IPS-18c (cell line): ENCODE data around the gene NFIB.

Experiments
- H3K4me3 ChIP-seq: 2 replicates; pipeline ENCODE4 v1.7.0; 2013; ENCODE audit warnings: low read depth, mild to moderate bottlenecking, low read length, moderate library complexity; ENCODE audit not compliant: insufficient read depth
- H3K9me3 ChIP-seq: one replicate; pipeline ENCODE4 v1.6.1; 2013; ENCODE audit warnings: mild to moderate bottlenecking, low read length, moderate library complexity; ENCODE audit not compliant: control insufficient read depth, insufficient read depth

Gene NFIB

DNA sequence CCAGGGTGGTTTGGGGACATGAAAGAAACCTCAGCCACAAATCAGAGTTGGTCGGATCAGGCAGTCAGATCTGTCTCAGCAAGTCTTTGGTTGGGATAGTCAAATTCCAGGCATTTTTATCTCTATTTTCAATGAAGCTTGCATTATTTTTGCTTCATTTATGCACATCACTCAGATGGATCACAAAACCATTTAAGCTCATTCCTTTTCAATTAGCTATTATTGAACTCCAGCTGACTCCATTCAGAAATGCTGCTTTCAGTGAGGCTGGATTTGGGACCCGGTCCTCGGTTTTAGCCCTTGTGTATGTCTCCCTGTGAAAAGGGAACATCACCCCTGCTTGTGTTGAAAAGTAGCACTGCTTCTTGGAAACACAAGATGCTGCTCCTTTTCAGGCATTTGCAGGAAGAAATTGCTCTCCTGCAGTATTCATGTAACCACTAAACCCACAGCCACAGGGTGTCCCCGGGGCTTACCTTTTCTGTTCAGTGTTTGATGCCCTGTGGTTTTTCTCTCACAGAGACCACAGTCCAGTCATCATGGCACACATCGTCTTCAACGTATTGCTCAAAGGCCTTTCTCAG is 232.9 kb downstream of the NFIB start:
- Histone ChIP-seq H3K9me3 (no peaks in the 10 kb centered on the region), H3K4me3 (no peak overlapping the region)

DNA sequence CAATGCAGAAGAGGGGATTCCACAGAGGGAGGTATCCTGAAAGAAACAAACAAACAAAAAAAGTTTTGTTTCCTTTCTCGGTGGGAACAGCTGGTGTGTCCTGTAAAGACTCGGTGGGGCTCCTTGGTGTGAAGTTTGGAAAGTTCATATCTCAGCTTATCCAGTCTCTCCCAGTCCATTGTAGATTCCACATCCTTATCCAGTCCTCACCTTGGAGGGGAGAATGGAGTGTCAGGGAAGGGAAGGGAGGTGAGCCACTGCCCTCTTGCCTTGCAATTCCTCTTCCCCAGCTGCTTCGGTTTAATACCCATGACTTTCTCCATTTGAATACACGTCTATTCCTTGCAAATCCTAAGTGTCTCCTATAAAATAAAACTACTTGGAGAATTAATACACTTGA is 234.5 kb downstream of the NFIB start:
- Histone ChIP-seq H3K4me3 (no peak overlapping the region), H3K9me3 (no peaks in the 10 kb centered on the region)

DNA sequence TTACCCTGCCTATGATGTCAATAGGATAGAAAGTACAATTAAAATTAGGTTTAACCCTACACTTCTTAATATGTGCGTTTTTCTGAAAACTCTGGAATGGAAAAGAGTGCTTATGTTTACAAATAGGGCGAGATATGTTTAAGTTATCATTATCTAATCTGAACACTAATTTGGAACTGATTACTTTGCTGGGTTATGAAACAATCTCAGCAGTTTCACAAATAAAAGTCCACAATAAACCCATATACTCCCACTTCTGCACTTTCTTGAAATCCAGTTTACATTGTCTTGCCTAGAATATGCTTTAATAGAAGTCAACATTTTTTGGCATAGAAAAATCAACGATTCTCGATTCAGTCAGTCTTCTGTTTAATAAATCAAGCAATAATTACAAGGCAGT is 236.3 kb downstream of the NFIB start:
- no peaks in the 10 kb centered on the region for H3K9me3 ChIP-seq
- no peak overlapping the region for H3K4me3 ChIP-seq

DNA sequence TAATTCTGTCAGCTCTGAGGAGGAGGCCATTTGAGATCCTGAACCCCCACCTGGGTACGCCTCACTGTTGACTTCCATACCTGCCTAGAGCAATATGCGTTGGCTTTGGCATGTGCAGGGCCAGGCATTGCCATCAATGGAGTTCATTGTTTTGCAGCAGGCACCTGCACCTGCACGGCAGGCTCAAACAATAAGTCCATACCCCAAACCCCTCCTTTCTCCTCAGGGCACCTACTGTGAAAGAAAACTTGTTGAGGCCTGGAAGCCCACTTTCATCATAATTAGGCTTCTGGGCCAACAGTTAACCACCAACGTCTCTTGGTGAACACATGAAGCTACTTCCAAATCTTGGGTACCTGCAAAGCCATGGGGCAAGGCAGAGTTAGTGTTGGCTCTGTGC is 238.7 kb downstream of the NFIB start:
- no peaks in the 10 kb centered on the region for H3K9me3 ChIP-seq
- H3K4me3 ChIP-seq = no peak overlapping the region

DNA sequence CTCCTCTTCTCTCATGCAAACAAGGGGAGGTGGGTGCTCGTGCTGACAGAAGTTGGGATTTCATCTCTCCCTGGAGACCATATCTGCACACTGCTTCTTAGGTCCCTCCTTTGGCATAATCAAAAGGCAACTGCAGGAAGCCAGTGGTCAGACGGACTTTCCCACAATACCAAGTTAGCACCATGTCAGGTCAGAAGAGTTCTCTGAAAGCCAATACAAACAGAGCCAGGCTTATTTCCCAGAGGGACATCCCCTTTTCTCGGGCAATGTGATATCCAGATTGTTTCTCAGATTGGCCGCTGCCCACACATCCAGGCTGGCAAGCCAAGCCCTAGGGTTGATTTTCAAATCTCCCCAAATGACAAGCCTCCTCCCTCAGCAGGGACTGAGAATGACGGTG is 241.1 kb downstream of the NFIB start:
- Histone ChIP-seq H3K4me3 (no peak overlapping the region), H3K9me3 (no peaks in the 10 kb centered on the region)

DNA sequence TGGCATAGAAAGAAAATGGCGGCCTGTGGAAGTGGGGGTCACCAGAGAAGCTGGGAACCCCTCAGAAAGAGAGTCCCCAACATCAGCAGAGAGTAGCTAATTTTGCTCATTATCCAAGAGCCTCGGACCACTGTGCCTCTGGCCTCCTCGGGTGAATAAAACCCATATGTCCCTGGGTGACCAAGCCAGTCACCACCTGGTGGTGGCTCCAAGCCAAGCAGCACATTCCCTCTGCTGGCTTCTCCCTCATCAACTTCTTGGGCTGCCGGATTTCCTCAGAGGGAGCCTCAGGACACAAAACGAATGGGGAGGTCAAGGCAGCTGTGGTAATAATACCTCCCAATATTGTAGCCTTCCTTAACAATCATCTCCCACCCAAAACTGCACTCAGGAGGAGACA is 242.5 kb downstream of the NFIB start:
- Histone ChIP-seq H3K4me3 (no peak overlapping the region), H3K9me3 (no peaks in the 10 kb centered on the region)

DNA sequence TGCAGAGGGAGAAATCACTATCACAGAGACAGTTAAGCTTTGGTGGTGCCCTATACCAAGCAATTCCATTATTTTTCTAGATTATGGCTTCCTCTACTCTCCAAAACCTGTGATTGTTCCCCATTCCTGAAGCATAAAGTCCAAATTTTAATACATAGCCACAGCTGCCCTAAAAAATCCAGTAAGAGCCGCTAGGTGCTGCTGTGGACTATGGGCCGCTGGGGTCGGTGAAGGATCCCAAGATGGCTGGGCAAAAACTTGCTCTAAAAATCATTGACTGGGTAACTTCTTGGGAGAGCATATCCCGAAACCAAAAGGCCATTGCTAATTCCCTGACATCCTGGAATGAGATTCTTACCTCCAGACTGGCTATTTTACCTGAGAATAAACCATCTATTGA is 245.3 kb downstream of the NFIB start:
- no peak overlapping the region for H3K4me3 ChIP-seq
- no peaks in the 10 kb centered on the region for H3K9me3 ChIP-seq

DNA sequence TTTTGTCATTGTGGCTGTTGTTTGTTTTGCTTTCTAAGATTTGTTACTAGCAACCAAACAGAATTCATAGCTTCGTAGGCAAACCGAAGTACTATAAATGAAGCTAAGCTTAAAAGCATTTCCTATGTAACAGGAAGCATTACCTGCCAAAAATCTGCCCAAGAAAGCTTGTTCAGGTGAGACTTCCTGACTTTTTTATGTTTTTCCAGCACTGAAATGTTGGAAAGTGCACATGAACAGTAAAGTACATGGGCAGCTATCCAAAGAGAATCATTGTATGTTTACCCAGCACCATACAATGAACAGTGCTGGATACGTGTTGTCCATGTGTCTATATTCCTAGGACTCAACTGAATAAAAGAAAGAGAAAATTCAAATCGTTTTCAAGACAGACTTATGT is 247.1 kb downstream of the NFIB start:
- H3K4me3 ChIP-seq = no peak overlapping the region
- H3K9me3 ChIP-seq = no peaks in the 10 kb centered on the region

DNA sequence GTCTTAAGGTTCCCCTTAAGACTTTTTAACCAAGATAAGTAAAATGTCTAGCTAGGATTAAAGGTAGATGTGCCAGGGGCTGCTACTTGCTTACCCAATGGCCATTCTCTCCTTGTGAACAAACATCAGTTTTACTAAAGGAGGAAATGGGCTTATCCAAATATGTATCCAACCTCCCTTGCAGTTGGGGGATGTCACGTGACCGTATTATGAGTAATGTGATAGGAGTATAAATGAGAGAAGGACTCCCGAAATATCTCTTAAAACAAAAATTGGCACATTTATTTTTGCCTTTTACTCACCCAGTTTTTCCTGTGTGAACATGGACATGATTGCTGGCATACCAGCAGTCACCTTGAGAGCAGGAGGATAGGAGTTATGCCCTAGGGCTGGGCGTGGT is 247.9 kb downstream of the NFIB start:
- H3K9me3 ChIP-seq = no peaks in the 10 kb centered on the region
- H3K4me3 ChIP-seq = no peak overlapping the region

DNA sequence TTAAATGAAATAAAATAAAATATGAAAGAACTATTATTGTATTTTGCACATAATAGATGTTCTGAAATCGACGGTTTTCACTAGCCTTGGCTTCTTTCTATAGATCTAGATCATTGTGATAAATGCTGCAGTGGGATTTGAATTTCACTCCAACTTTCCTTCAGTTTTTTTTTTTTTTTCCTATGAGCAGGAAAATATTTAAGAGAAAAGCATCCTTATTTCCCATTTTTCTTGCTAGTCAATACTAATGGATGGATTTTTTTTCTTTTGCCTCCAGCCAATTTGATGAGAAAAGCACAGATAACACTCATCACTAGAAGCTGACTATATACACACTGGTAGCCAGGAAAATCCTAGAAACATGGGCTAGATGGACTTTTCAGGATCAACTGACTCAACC is 249.0 kb downstream of the NFIB start:
- H3K4me3 ChIP-seq = no peak overlapping the region
- H3K9me3 ChIP-seq = no peaks in the 10 kb centered on the region

DNA sequence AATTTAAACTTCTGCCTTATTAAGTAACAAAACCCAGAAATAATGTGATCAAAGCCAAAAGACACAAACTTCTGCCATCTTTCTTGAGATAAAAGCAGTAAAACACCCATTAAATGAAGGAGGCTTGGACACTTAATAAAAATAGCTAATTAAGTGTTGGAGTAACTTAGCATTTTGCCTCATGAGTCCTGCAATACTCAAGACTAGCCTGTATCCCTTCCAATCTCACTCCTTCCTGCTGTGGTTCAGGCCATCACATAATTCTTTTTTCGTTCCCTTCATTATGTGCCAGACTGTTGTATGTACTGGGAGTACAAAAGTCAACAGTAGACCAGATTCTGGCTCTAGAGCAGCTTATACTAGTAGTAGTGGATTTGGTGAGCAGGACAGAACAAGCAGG is 250.2 kb downstream of the NFIB start:
- Histone ChIP-seq H3K9me3 (no peaks in the 10 kb centered on the region), H3K4me3 (no peak overlapping the region)

DNA sequence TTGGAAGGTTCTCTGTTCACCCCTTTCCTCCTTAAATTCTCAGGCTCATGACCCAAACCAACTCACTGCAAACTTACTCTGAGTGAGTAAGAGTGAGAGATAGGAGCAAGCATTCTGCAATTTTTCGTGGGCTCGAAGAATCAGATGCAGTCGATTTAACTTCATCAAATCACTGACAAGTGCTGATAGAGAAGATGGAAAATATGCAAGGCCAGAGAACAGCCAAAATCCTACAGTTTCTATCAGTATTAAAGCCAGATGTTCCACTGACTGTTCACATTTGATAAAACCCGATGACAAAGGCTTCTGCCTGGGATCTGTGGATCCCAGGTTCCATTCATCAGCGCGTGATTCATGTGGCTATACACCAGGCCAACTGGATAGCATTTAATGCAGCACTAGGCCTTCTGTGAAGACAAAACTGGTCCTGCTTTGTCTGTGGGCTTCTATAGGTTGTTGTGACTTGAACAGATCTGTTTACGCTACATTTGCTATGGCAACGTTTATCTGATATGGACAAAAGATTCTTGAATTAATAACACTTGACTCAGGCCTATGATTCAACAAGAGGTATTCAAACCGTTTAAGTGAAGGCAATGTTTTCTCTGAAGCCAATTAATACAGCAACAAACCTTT is 251.2 kb downstream of the NFIB start:
- H3K4me3 ChIP-seq = no peak overlapping the region
- H3K9me3 ChIP-seq = no peaks in the 10 kb centered on the region

DNA sequence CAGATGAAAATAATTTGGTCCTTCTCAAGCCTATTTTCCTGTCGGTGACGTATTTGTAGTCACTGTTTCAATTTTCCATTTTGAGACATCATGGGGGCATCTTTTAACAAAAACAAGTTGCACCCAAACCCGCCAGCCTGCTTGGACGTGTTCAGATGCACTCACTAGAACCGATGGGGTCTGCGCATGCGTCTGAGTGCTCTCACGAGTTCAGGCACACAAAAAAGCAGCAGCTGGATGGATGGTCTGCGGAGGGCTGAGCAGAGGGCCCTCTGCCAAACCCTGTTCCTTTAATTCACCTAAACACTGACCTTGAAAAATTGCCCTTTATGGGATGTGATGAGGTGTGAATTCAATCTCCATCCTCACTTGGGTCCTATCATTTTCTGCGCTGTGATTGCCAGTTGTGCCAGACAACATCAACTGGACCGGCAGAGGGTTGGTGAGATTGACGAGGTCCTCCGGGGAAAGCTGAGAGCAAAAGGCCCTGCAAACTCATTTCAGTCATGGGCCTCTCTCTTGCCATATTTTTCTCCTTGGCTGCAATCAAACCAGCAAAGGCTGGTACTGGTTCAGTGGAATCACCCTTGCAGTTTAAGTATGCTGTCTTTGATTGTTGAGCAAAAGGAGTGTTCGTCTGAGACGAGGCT is 251.9 kb downstream of the NFIB start:
- Histone ChIP-seq H3K4me3 (no peak overlapping the region), H3K9me3 (no peaks in the 10 kb centered on the region)

DNA sequence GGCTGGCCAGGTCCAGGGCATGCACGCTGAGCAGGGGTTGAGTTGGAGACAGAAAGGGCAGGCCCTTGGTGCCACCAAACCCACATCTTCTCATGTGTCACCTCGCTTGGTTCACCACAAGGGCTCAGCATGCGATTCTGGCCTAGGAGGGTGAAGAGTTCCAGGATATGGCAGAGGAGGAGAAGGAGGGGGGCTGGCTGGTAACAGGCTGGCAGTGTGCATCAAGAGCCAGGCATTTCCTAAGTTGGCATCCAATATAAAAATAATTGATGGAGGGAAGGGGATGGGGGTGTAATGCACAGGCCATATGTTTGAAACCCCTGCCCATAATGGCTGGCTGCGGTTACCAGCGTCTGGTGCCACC is 255.6 kb downstream of the NFIB start:
- Histone ChIP-seq H3K4me3 (no peak overlapping the region), H3K9me3 (no peaks in the 10 kb centered on the region)

DNA sequence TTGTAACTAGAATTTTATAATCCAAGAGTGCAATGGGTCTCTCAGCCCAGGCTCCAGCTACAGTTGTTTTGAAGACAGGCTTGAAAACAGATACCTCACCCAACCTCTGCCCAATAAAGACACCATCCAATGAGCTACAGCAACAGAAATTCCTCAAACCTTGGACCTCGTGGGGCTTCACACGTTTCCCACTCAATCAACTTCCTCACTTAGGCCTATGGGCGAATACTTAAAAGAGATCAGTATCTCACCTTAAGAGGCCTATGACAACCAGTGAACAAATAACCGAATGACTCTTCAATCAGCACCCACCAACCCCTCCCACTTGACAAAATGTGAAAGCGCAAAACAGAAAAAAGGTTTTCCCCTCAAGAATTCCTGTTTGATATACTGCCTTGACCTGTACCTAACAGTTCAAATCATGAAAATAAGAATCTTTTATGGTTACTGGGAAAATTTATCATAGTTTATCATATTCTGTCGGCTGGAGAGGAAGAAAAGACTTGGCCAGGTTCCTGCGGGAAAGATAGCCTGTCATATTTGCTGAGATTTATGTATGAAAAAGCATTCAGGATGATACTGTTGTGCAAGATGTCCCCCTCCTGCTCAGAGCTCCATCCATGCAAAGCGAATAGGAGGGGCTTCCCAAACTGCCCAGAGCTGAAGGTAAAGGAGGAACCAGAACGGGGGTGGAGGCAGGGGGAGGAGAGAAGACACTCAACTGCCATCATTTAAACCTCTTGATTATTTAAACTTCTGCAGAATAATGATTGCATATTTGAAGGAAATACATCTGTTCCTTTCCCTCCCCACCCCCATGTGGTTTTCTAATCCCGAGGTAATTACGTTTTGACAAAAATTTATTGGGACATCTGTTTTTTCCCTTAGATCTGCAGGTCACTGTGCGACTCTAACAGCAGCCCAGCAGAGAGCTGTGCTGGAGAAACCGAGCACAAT is 256.3 kb downstream of the NFIB start:
- Histone ChIP-seq H3K4me3 (no peak overlapping the region), H3K9me3 (no peaks in the 10 kb centered on the region)

DNA sequence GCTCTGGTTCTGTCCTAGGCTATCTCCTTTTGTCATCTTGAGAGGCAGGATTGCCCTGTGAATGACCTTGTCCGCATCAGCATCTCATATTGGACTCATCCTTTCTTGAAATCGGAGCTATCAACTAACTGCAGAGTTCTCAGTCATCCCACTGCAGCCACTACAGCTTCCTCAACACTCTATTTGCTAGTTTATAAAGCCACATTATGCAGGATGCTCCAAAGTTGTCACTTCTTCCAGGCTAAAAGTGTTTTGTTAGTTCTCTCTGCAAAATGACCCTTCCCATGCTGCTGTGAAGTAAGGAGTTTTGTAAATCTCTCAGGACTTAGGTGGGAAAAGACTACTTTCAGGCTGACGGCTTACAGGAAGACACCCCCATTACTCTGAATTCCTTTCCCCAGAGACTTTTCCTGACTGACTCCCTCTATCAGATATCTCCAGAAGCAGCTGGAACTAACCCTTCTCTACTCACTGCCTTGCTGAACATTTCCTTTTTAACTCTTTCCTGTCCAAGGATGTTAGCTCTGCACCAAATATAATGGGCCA is 257.6 kb downstream of the NFIB start:
- Histone ChIP-seq H3K9me3 (no peaks in the 10 kb centered on the region), H3K4me3 (no peak overlapping the region)

DNA sequence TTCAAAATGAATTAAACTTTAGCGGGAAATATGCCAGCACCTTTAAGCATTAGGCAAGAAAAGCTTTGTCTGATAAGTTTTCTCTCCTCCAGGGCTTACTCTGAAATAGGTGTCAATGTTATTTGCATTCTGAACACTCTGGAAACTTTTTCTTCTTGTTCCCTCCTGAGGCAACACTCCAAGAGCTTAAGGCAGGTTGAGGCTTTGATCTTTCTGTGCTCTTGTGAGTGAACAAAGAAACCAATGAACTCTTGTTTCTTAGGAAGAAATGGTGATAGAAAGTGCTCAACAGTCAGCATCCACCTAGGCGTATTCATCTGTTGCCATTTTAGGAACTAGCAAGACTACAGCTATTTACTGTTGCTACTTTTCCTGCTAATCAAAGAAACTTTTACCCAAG is 259.8 kb downstream of the NFIB start:
- H3K9me3 ChIP-seq = no peaks in the 10 kb centered on the region
- H3K4me3 ChIP-seq = no peak overlapping the region

DNA sequence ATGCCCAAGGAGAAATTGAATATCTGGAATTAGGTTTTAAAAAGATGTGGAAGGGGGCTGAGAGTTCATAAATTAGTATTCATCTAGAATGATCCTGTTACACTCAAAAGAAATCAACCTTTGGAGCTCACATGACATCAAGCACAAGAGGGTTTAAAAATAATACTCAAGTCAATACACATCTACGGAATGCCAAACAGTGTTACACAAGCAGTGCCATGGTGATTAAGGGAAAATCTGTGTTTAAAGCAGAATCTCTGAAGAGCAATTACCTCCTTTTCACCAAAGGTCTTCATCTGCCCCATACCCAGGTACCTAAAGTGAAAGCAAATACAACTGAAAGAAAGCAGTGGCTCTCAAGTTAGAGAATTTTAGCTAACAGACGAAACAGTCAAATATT is 261.6 kb downstream of the NFIB start:
- Histone ChIP-seq H3K4me3 (no peak overlapping the region), H3K9me3 (no peaks in the 10 kb centered on the region)
